Peyer's patch (tissue), 4 donors: ENCODE data around the gene FOCAD.

Experiments used
- POLR2A ChIP-seq, 2 donors: fragments of 450-650 bp; IDR thresholded peaks; one replicate each; pipeline ENCODE4 v1.5.1; 2017; ENCODE audit warnings: antibody characterized with exemption in 2 of 2, mild to moderate bottlenecking in 2 of 2, moderate library complexity in 2 of 2
- TF ChIP-seq, protein P1 (sequence below), 6 experiments: fragments of 450-650 bp in 4 of 6; fragments of 200-600 bp in 2 of 6; sonication (generic) in 1 of 6; IDR thresholded peaks; one replicate each; pipeline ENCODE4 v1.5.1; 2017 to 2019; ENCODE audit warnings: antibody characterized with exemption in 6 of 6, mild to moderate bottlenecking in 3 of 6, moderate library complexity in 1 of 6

DNA sequence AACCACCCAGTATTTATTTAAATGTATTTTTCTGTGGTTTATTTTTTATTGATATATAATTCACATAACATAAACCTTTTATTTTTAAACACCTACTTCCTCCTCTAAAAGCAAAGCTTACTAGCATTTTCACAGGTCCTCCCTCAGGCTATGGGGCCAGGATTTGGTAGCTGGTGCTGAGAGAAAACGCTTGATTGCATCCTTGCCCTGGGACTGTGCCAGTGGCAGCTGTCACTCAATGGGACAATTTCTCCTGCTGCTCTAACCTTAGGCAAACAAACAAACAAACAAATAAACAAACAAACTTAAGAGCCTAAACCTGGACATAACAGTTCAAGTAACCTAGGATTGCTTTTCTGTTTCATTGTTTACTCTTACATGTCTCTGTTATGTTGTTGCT lies 102.7 kb downstream of the FOCAD start:
- TF ChIP-seq, protein P1, sequence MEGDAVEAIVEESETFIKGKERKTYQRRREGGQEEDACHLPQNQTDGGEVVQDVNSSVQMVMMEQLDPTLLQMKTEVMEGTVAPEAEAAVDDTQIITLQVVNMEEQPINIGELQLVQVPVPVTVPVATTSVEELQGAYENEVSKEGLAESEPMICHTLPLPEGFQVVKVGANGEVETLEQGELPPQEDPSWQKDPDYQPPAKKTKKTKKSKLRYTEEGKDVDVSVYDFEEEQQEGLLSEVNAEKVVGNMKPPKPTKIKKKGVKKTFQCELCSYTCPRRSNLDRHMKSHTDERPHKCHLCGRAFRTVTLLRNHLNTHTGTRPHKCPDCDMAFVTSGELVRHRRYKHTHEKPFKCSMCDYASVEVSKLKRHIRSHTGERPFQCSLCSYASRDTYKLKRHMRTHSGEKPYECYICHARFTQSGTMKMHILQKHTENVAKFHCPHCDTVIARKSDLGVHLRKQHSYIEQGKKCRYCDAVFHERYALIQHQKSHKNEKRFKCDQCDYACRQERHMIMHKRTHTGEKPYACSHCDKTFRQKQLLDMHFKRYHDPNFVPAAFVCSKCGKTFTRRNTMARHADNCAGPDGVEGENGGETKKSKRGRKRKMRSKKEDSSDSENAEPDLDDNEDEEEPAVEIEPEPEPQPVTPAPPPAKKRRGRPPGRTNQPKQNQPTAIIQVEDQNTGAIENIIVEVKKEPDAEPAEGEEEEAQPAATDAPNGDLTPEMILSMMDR (IDR thresholded peaks at IDR 0.05) = no peak
- no peak for TF ChIP-seq POLR2A (IDR thresholded peaks at IDR 0.05)
